ENCODE measurements around the gene ZNF431. TPM values are rescaled to one million over a fixed set of nuclear protein-coding genes. Genes with fewer than 3 reads are reported as not detected.

The ZNF431 gene
- total and polyA plus RNA-seq, 7 donors, result 3.8 to 17.4 (median 8.2) TPM

GRCh38 chr19:21117041-21117907 is 24.6 kb upstream of the ZNF431 start:
- ATAC-seq (no peak), DNase-seq (no peak)
- Histone ChIP-seq H3K4me1 (no peaks in the 10 kb centered on the region), H3K9me3 (peaks cover 6% of the 10 kb centered on the region), H3K27ac (no peak overlapping the region), H3K4me3 (no peak overlapping the region), H3K27me3 (ENCODE audit: insufficient read depth in 3 of 3, low read length in 2 of 3) (no peaks in the 10 kb centered on the region), H3K36me3 (ENCODE audit: insufficient read depth in 1 of 2, low read depth in 1 of 2) (peaks cover 3 to 28% of the 10 kb centered on the region in 2 donors)
- intact Hi-C loops (cut with DNase I), result no loop called here
- no peak for TF ChIP-seq CTCF (IDR thresholded peaks at IDR 0.05)
- 92 to 100% (median 99%) methylated on average over 2 of the region's 2 CpGs for WGBS, 3 donors

GRCh38 chr19:21126078-21126477 is 15.8 kb upstream of the ZNF431 start:
- ATAC-seq (no peak), DNase-seq (no peak)
- Histone ChIP-seq H3K4me3 (no peak overlapping the region), H3K27me3 (ENCODE audit: insufficient read depth in 3 of 3, low read length in 2 of 3) (no peaks in the 10 kb centered on the region), H3K27ac (no peak overlapping the region), H3K4me1 (no peaks in the 10 kb centered on the region), H3K9me3 (peaks cover 3% of the 10 kb centered on the region), H3K36me3 (ENCODE audit: insufficient read depth in 1 of 2, low read depth in 1 of 2) (no peaks in the 10 kb centered on the region)
- no peak for TF ChIP-seq CTCF (IDR thresholded peaks at IDR 0.05)
- intact Hi-C loops (cut with DNase I), result no loop called here

GRCh38 chr19:21127001-21127400 is 14.8 kb upstream of the ZNF431 start:
- Histone ChIP-seq H3K4me3 (no peak overlapping the region), H3K36me3 (ENCODE audit: insufficient read depth in 1 of 2, low read depth in 1 of 2) (no peaks in the 10 kb centered on the region), H3K9me3 (peaks cover 3% of the 10 kb centered on the region), H3K27ac (no peak overlapping the region), H3K4me1 (no peaks in the 10 kb centered on the region), H3K27me3 (ENCODE audit: insufficient read depth in 3 of 3, low read length in 2 of 3) (no peaks in the 10 kb centered on the region)
- no peak for TF ChIP-seq CTCF (IDR thresholded peaks at IDR 0.05)
- DNase-seq (no peak), ATAC-seq (no peak)
- 39 to 71% (median 67%) methylated on average over 2 of the region's 2 CpGs for WGBS, 3 donors
- intact Hi-C loops (cut with DNase I), result no loop called here

DNA sequence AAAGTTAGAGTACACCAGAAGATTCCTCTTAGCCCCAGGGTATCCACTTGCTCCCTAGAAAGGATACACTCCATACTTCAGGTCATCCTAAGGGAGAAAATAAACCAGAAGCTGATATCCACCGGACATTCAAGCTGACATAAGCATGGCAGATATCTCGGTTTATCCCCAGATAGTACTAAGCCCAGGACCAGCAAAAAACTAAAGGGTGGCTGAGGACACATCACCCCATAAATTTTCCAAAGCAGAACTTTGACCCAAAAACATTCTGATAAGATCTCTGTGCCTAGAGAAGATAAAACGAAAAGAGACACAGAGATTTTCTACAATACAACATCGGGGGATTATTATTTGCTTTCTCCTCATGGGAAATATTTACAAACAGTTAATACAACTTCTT is 13.9 kb upstream of the ZNF431 start:
- no peaks in the 10 kb centered on the region for H3K36me3 ChIP-seq (ENCODE audit: insufficient read depth in 1 of 2, low read depth in 1 of 2)
- no peak overlapping the region for H3K4me3 ChIP-seq
- DNase-seq (no peak), ATAC-seq (no peak)
- no peaks in the 10 kb centered on the region for H3K27me3 ChIP-seq (ENCODE audit: insufficient read depth in 3 of 3, low read length in 2 of 3)
- H3K4me1 ChIP-seq, result no peaks in the 10 kb centered on the region
- 64 to 76% (median 72%) methylated on average over 4 of the region's 4 CpGs for WGBS, 3 donors
- H3K27ac ChIP-seq, result no peak overlapping the region
- no peak for TF ChIP-seq CTCF (IDR thresholded peaks at IDR 0.05)
- peaks cover 3% of the 10 kb centered on the region for H3K9me3 ChIP-seq
- intact Hi-C loops (cut with DNase I), result no loop called here

All from psoas muscle (tissue), 8 donors.